ENCODE data around the gene R3HDML.

Gene R3HDML

GRCh38 chr20:44356353-44356723 is 19.5 kb downstream of the R3HDML start:
- Histone ChIP-seq H3K4ac (ENCODE audit: low read depth in 1 of 2, low read length in 2 of 2) (no peak overlapping the region), H3K4me2 (ENCODE audit: low read length, poor library complexity, severe bottlenecking) (no peak overlapping the region), H3K23ac (ENCODE audit: low read length in 2 of 2) (no peak overlapping the region), H4K8ac (ENCODE audit: low read length) (no peak overlapping the region), H3K9me3 (ENCODE audit: control insufficient read depth, low read length) (no peaks in the 10 kb centered on the region), H3K18ac (ENCODE audit: low read depth in 1 of 2, low read length in 2 of 2) (no peak overlapping the region), H3K14ac (ENCODE audit: low read length in 2 of 2) (no peak overlapping the region), H2AFZ (ENCODE audit: low read depth, low read length) (no peak overlapping the region), H2BK120ac (ENCODE audit: low read depth, low read length) (no peak overlapping the region), H3K27ac (ENCODE audit: low read length, poor library complexity, severe bottlenecking) (no peak overlapping the region), H4K91ac (ENCODE audit: low read length) (no peak overlapping the region), H3K4me1 (ENCODE audit: control insufficient read depth, insufficient read depth, low read depth, low read length) (no peaks in the 10 kb centered on the region), H3K9ac (ENCODE audit: low read length) (no peak overlapping the region), H3K79me1 (replicated peaks; ENCODE audit: low read length, poor library complexity, severe bottlenecking) (no peaks in the 10 kb centered on the region), H3K4me3 (ENCODE audit: insufficient read depth in 1 of 2, low read depth in 1 of 2, low read length in 2 of 2) (no peak overlapping the region), H2BK5ac (ENCODE audit: low read depth, low read length, poor library complexity, severe bottlenecking) (no peak overlapping the region), H3K27me3 (ENCODE audit: control insufficient read depth in 1 of 2, insufficient read depth in 1 of 2, low read length in 2 of 2) (peaks cover 32 to 59% of the 10 kb centered on the region in 2 experiments), H2BK12ac (ENCODE audit: low read length in 2 of 2) (no peak overlapping the region), H3K36me3 (ENCODE audit: control insufficient read depth in 1 of 2, insufficient read depth in 2 of 2, low read depth in 1 of 2, low read length in 2 of 2) (no peaks in the 10 kb centered on the region), H2AK5ac (ENCODE audit: low read length, severe bottlenecking) (no peak overlapping the region), H2BK15ac (ENCODE audit: low read depth, poor library complexity, severe bottlenecking) (no peak overlapping the region)
- no peak for DNase-seq
- 88% methylated on average over 14 of the region's 14 CpGs for WGBS

GRCh38 chr20:44357020-44357419 is 20.2 kb downstream of the R3HDML start:
- DNase-seq: no peak
- H3K27me3 ChIP-seq (ENCODE audit: control insufficient read depth in 1 of 2, insufficient read depth in 1 of 2, low read length in 2 of 2): peaks cover 35 to 63% of the 10 kb centered on the region in 2 experiments
- no peaks in the 10 kb centered on the region for H3K79me1 ChIP-seq (replicated peaks; ENCODE audit: low read length, poor library complexity, severe bottlenecking)
- no peak overlapping the region for H3K9ac ChIP-seq (ENCODE audit: low read length)
- H3K14ac ChIP-seq (ENCODE audit: low read length in 2 of 2): no peak overlapping the region
- H3K4me3 ChIP-seq (ENCODE audit: insufficient read depth in 1 of 2, low read depth in 1 of 2, low read length in 2 of 2): no peak overlapping the region
- no peak overlapping the region for H4K8ac ChIP-seq (ENCODE audit: low read length)
- no peak overlapping the region for H3K18ac ChIP-seq (ENCODE audit: low read depth in 1 of 2, low read length in 2 of 2)
- H3K23ac ChIP-seq (ENCODE audit: low read length in 2 of 2): no peak overlapping the region
- no peaks in the 10 kb centered on the region for H3K4me1 ChIP-seq (ENCODE audit: control insufficient read depth, insufficient read depth, low read depth, low read length)
- no peak overlapping the region for H2AFZ ChIP-seq (ENCODE audit: low read depth, low read length)
- H3K4me2 ChIP-seq (ENCODE audit: low read length, poor library complexity, severe bottlenecking): no peak overlapping the region
- WGBS: no CpG with 5 or more reads among the region's 2 CpGs
- no peak overlapping the region for H2BK120ac ChIP-seq (ENCODE audit: low read depth, low read length)
- H2BK12ac ChIP-seq (ENCODE audit: low read length in 2 of 2): no peak overlapping the region
- H2BK15ac ChIP-seq (ENCODE audit: low read depth, poor library complexity, severe bottlenecking): no peak overlapping the region
- H3K27ac ChIP-seq (ENCODE audit: low read length, poor library complexity, severe bottlenecking): no peak overlapping the region
- no peak overlapping the region for H3K4ac ChIP-seq (ENCODE audit: low read depth in 1 of 2, low read length in 2 of 2)
- no peak overlapping the region for H2AK5ac ChIP-seq (ENCODE audit: low read length, severe bottlenecking)
- H4K91ac ChIP-seq (ENCODE audit: low read length): no peak overlapping the region
- no peaks in the 10 kb centered on the region for H3K36me3 ChIP-seq (ENCODE audit: control insufficient read depth in 1 of 2, insufficient read depth in 2 of 2, low read depth in 1 of 2, low read length in 2 of 2)
- H3K9me3 ChIP-seq (ENCODE audit: control insufficient read depth, low read length): no peaks in the 10 kb centered on the region
- H2BK5ac ChIP-seq (ENCODE audit: low read depth, low read length, poor library complexity, severe bottlenecking): no peak overlapping the region

- H2AK5ac ChIP-seq (ENCODE audit: low read length, severe bottlenecking): no peak overlapping the region
- H2BK15ac ChIP-seq (ENCODE audit: low read depth, poor library complexity, severe bottlenecking): no peak overlapping the region
- H2BK120ac ChIP-seq (ENCODE audit: low read depth, low read length): no peak overlapping the region
- H3K36me3 ChIP-seq (ENCODE audit: control insufficient read depth in 1 of 2, insufficient read depth in 2 of 2, low read depth in 1 of 2, low read length in 2 of 2): no peaks in the 10 kb centered on the region
- H3K4me1 ChIP-seq (ENCODE audit: control insufficient read depth, insufficient read depth, low read depth, low read length): no peaks in the 10 kb centered on the region
- H3K9ac ChIP-seq (ENCODE audit: low read length): no peak overlapping the region
- H2AFZ ChIP-seq (ENCODE audit: low read depth, low read length): no peak overlapping the region
- no peak overlapping the region for H3K4me3 ChIP-seq (ENCODE audit: insufficient read depth in 1 of 2, low read depth in 1 of 2, low read length in 2 of 2)
- H3K4me2 ChIP-seq (ENCODE audit: low read length, poor library complexity, severe bottlenecking): no peak overlapping the region
- no peak overlapping the region for H3K23ac ChIP-seq (ENCODE audit: low read length in 2 of 2)
- H3K9me3 ChIP-seq (ENCODE audit: control insufficient read depth, low read length): no peaks in the 10 kb centered on the region
- H3K27ac ChIP-seq (ENCODE audit: low read length, poor library complexity, severe bottlenecking): no peak overlapping the region
- H3K14ac ChIP-seq (ENCODE audit: low read length in 2 of 2): no peak overlapping the region
- no peak overlapping the region for H3K4ac ChIP-seq (ENCODE audit: low read depth in 1 of 2, low read length in 2 of 2)
- no peak overlapping the region for H4K91ac ChIP-seq (ENCODE audit: low read length)
- H2BK5ac ChIP-seq (ENCODE audit: low read depth, low read length, poor library complexity, severe bottlenecking): no peak overlapping the region
- H3K18ac ChIP-seq (ENCODE audit: low read depth in 1 of 2, low read length in 2 of 2): no peak overlapping the region
- DNase-seq: no peak
- peaks cover 29 to 59% of the 10 kb centered on the region in 2 experiments for H3K27me3 ChIP-seq (ENCODE audit: control insufficient read depth in 1 of 2, insufficient read depth in 1 of 2, low read length in 2 of 2)
- H3K79me1 ChIP-seq (replicated peaks; ENCODE audit: low read length, poor library complexity, severe bottlenecking): no peaks in the 10 kb centered on the region
- WGBS: 33% methylated on average over 2 of the region's 4 CpGs
- H4K8ac ChIP-seq (ENCODE audit: low read length): no peak overlapping the region
- no peak overlapping the region for H2BK12ac ChIP-seq (ENCODE audit: low read length in 2 of 2)
These were observed 20.8 kb downstream of the R3HDML start for GRCh38 chr20:44357555-44358125.

- no peaks in the 10 kb centered on the region for H3K79me1 ChIP-seq (replicated peaks; ENCODE audit: low read length, poor library complexity, severe bottlenecking)
- no peak overlapping the region for H3K4me2 ChIP-seq (ENCODE audit: low read length, poor library complexity, severe bottlenecking)
- no peaks in the 10 kb centered on the region for H3K36me3 ChIP-seq (ENCODE audit: control insufficient read depth in 1 of 2, insufficient read depth in 2 of 2, low read depth in 1 of 2, low read length in 2 of 2)
- H3K27ac ChIP-seq (ENCODE audit: low read length, poor library complexity, severe bottlenecking): no peak overlapping the region
- H3K23ac ChIP-seq (ENCODE audit: low read length in 2 of 2): no peak overlapping the region
- no peak overlapping the region for H3K4ac ChIP-seq (ENCODE audit: low read depth in 1 of 2, low read length in 2 of 2)
- H3K14ac ChIP-seq (ENCODE audit: low read length in 2 of 2): no peak overlapping the region
- no peaks in the 10 kb centered on the region for H3K4me1 ChIP-seq (ENCODE audit: control insufficient read depth, insufficient read depth, low read depth, low read length)
- H4K8ac ChIP-seq (ENCODE audit: low read length): no peak overlapping the region
- H3K9ac ChIP-seq (ENCODE audit: low read length): no peak overlapping the region
- no peak overlapping the region for H2BK15ac ChIP-seq (ENCODE audit: low read depth, poor library complexity, severe bottlenecking)
- H2BK120ac ChIP-seq (ENCODE audit: low read depth, low read length): no peak overlapping the region
- H2AK5ac ChIP-seq (ENCODE audit: low read length, severe bottlenecking): no peak overlapping the region
- peaks cover 29 to 59% of the 10 kb centered on the region in 2 experiments for H3K27me3 ChIP-seq (ENCODE audit: control insufficient read depth in 1 of 2, insufficient read depth in 1 of 2, low read length in 2 of 2)
- H3K4me3 ChIP-seq (ENCODE audit: insufficient read depth in 1 of 2, low read depth in 1 of 2, low read length in 2 of 2): no peak overlapping the region
- H2BK5ac ChIP-seq (ENCODE audit: low read depth, low read length, poor library complexity, severe bottlenecking): no peak overlapping the region
- no peak overlapping the region for H2AFZ ChIP-seq (ENCODE audit: low read depth, low read length)
- H3K18ac ChIP-seq (ENCODE audit: low read depth in 1 of 2, low read length in 2 of 2): no peak overlapping the region
- 89% methylated on average over 8 of the region's 8 CpGs for WGBS
- no peak overlapping the region for H2BK12ac ChIP-seq (ENCODE audit: low read length in 2 of 2)
- no peaks in the 10 kb centered on the region for H3K9me3 ChIP-seq (ENCODE audit: control insufficient read depth, low read length)
- H4K91ac ChIP-seq (ENCODE audit: low read length): no peak overlapping the region
- no peak for DNase-seq
These were observed 21.9 kb downstream of the R3HDML start for GRCh38 chr20:44358776-44359175.
